Ectodermal cell (in vitro differentiated cells): ENCODE data around the gene DST.

ENCODE experiments used
- H3K27ac ChIP-seq: 2 replicates; pipeline ENCODE4 v1.7.0; 2013; ENCODE audit warnings: mild to moderate bottlenecking, low read depth, low read length; ENCODE audit not compliant: insufficient read depth, poor library complexity, severe bottlenecking
- H3K27me3 ChIP-seq: 2 replicates; pipeline ENCODE4 v1.7.0; 2013; ENCODE audit warnings: mild to moderate bottlenecking, low read length; ENCODE audit not compliant: insufficient read depth, control insufficient read depth, poor library complexity, severe bottlenecking
- H3K36me3 ChIP-seq: one replicate; pipeline ENCODE4 v1.7.0; 2013; ENCODE audit warnings: low read length; ENCODE audit not compliant: control insufficient read depth, insufficient read depth
- H3K4me1 ChIP-seq: one replicate; pipeline ENCODE4 v1.7.0; 2013; ENCODE audit warnings: low read length; ENCODE audit not compliant: control insufficient read depth, insufficient read depth
- H3K4me3 ChIP-seq: 2 replicates; pipeline ENCODE4 v1.7.0; 2013; ENCODE audit warnings: low read depth, low read length, control low read depth; ENCODE audit not compliant: insufficient read depth
- H3K9me3 ChIP-seq: 2 replicates; pipeline ENCODE4 v1.7.0; 2013; ENCODE audit warnings: mild to moderate bottlenecking, low read length, moderate library complexity; ENCODE audit not compliant: control insufficient read depth
- WGBS, 2 experiments: methylation state at CpG; one replicate each; pipeline ENCODE4 v1.1.7; 2013; ENCODE audit warnings: missing lambda C conversion rate in 2 of 2; 5-methylcytosine and 5-hydroxymethylcytosine counted together

The DST gene

DNA sequence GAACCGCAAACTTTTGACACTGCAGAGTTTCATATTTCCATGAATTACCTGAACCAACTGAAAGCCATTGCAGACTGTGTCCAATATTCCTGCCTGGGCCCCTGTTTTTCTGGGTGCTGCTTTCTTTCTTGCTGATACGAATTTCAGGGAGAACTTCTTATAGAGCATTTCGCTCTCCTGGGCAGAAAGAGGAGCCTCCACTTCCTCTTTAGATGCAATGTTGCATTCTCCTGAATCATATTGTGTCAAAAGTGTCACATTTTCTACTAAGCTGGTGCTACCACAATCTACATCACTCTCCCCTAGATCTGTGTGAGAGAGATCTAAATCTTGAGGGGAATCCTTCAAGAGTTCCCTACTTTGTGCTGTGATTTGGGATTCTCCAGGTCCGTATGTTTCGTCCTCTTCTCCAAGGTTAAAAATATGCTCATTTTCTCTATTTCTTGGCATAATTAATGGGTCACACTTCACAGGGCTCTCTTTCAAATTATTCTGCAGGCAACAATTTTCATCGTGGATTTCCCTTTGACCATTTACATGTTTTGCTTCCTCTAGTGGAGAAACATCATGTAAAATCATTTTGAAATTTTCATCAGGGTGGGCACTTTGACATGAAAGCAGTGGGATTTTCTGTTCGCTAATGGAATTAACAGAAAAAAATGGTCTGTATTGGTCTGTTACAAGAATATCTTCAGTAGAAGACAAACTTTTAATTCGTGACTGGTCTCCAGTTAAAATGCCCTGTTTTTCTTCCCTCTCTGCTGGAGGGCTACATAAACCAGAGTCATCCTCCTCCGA lies 102.3 kb downstream of the DST start:
- Histone ChIP-seq H3K4me3 (no peak overlapping the region), H3K9me3 (no peaks in the 10 kb centered on the region), H3K27ac (no peak overlapping the region), H3K4me1 (peaks cover 12% of the 10 kb centered on the region), H3K27me3 (no peaks in the 10 kb centered on the region), H3K36me3 (peaks cover 3% of the 10 kb centered on the region)
- WGBS, 2 experiments = 86 to 87% methylated on average over 9 of the region's 9 CpGs

DNA sequence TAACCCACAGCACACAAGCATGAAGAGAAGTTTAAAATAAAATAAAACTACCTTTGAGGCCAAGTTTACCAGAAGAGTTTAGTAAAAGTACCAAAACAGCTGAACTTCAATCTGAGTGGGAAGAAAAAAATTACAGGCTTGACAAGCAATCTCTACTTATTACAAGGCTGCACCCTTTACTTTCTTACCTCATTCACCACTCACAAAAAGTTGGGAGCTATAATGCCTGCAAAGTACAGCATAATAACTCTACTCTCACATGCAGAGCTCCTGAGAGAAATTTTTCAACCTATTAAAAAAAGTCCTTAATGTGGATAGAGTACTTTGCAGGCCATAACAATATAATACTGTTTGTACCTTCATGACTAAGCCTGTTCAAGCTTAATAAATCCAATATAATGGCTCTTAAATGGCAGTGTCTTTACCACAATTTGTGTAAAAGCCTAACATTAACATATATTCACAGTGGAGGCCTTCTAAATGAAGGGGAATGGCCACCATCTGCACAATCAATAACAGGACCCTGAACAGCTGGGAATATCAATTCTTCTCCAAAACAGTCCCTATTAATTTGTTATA lies 103.1 kb downstream of the DST start:
- Histone ChIP-seq H3K27ac (no peak overlapping the region), H3K9me3 (no peaks in the 10 kb centered on the region), H3K36me3 (peaks cover 3% of the 10 kb centered on the region), H3K4me1 (peaks cover 20% of the 10 kb centered on the region), H3K27me3 (no peaks in the 10 kb centered on the region), H3K4me3 (no peak overlapping the region)

DNA sequence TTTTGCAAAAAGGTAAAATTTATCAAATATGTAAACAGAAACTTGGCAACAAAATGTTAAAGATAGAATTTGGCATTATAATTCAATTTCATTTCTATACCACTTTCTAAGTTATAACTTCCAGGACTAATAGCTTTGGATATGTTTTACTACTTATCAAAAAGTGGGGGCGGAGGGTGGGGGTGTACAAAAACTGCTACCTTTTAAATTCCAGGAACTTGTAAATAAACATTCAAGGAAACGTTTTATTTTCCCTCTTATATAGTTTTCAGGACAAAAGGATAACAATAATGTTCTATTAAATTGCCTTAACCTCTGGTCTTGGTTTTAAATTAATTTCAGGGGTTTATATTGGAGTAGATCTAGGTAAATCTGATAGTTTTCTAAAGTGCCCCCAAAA lies 103.8 kb downstream of the DST start:
- Histone ChIP-seq H3K27ac (no peak overlapping the region), H3K4me3 (no peak overlapping the region), H3K27me3 (no peaks in the 10 kb centered on the region), H3K36me3 (peaks cover 3% of the 10 kb centered on the region), H3K4me1 (peaks cover 21% of the 10 kb centered on the region), H3K9me3 (no peaks in the 10 kb centered on the region)
- WGBS, 2 experiments = no CpG with 5 or more reads among the region's 2 CpGs

DNA sequence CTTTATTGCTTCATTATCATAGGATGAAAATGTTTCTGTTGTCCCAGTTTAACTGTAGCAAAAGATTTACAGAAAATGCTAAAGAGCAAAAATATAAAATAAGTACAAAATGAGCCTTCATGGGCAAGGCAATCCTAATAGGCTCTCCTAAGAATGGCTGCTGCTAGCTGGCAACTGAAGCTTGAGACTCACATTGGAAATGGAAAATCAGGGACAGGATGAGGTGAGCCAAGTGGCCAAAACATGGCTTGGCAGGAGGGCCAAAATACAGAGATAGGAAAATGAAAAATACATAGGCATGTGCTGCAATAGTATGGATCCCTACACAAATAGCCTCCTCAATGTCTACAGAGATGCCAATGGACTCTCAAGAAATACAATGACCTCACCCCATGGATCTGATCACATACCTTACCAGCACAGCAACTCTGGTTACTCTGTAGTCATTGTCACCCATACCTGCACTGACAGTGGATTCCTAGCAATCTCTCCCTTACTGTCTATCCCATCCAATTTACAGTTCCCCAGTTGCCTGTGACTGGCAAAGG lies 105.4 kb downstream of the DST start:
- Histone ChIP-seq H3K27ac (no peak overlapping the region), H3K4me3 (no peak overlapping the region), H3K4me1 (peaks cover 21% of the 10 kb centered on the region), H3K27me3 (no peaks in the 10 kb centered on the region), H3K9me3 (no peaks in the 10 kb centered on the region), H3K36me3 (peaks cover 3% of the 10 kb centered on the region)

- Histone ChIP-seq H3K4me3 (no peak overlapping the region), H3K27ac (no peak overlapping the region), H3K4me1 (peaks cover 20% of the 10 kb centered on the region), H3K9me3 (no peaks in the 10 kb centered on the region), H3K27me3 (no peaks in the 10 kb centered on the region), H3K36me3 (peaks cover 3% of the 10 kb centered on the region)
- WGBS, 2 experiments = 91 to 98% methylated on average over 2 of the region's 2 CpGs
Observed at GRCh38 chr6:56536536-56536935, 106.2 kb downstream of the DST start.

DNA sequence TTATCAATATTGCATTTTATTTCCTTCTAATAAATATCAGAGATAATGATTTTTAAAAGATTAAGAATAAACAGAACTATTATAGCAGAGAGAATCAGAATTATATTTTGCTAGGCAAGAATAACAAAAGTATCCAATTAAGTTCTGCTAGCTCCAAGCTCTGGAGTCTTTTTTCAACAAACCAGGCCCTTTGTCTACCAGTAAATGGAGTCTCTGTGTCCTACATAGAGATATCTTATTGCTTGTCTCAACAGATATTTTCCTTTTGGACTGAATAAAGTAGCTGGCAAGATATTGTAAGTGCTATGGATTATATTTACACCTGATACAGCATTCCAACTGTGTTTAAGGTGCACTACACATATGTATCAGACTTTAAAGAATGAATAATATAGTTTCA lies 107.1 kb downstream of the DST start:
- Histone ChIP-seq H3K36me3 (peaks cover 3% of the 10 kb centered on the region), H3K4me3 (no peak overlapping the region), H3K9me3 (no peaks in the 10 kb centered on the region), H3K27ac (no peak overlapping the region), H3K4me1 (peaks cover 11% of the 10 kb centered on the region), H3K27me3 (no peaks in the 10 kb centered on the region)

GRCh38 chr6:56534680-56535419 lies 107.8 kb downstream of the DST start:
- no peaks in the 10 kb centered on the region for H3K27me3 ChIP-seq
- 57 to 61% methylated on average over 6 to 8 of the region's 8 CpGs for WGBS, 2 experiments
- no peaks in the 10 kb centered on the region for H3K9me3 ChIP-seq
- no peak overlapping the region for H3K4me3 ChIP-seq
- no peak overlapping the region for H3K27ac ChIP-seq
- peaks cover 8% of the 10 kb centered on the region for H3K4me1 ChIP-seq
- H3K36me3 ChIP-seq = peaks cover 3% of the 10 kb centered on the region

GRCh38 chr6:56532766-56533551 lies 109.7 kb downstream of the DST start:
- H3K4me3 ChIP-seq = no peak overlapping the region
- peaks cover 8% of the 10 kb centered on the region for H3K4me1 ChIP-seq
- no peaks in the 10 kb centered on the region for H3K9me3 ChIP-seq
- WGBS, 2 experiments = 91 to 92% methylated on average over 4 to 5 of the region's 5 CpGs
- no peaks in the 10 kb centered on the region for H3K27me3 ChIP-seq
- H3K36me3 ChIP-seq = peaks cover 5% of the 10 kb centered on the region
- no peak overlapping the region for H3K27ac ChIP-seq

GRCh38 chr6:56531839-56532595 lies 110.7 kb downstream of the DST start:
- H3K9me3 ChIP-seq = no peaks in the 10 kb centered on the region
- WGBS, 2 experiments = 97 to 100% methylated on average over 3 to 4 of the region's 5 CpGs
- no peak overlapping the region for H3K4me3 ChIP-seq
- no peaks in the 10 kb centered on the region for H3K27me3 ChIP-seq
- no peak overlapping the region for H3K27ac ChIP-seq
- H3K4me1 ChIP-seq = peaks cover 8% of the 10 kb centered on the region
- peaks cover 5% of the 10 kb centered on the region for H3K36me3 ChIP-seq
